ENCODE results near the gene PIM2.
A peak's percentile ranks its signal among the peaks of the same experiment; 100 is the strongest.
"Not testable (repeated sequence)": the region's sequence is repeated elsewhere in the genome, so short reads cannot be mapped to it uniquely, and the experiment has no call there.

PIM2 gene

DNA sequence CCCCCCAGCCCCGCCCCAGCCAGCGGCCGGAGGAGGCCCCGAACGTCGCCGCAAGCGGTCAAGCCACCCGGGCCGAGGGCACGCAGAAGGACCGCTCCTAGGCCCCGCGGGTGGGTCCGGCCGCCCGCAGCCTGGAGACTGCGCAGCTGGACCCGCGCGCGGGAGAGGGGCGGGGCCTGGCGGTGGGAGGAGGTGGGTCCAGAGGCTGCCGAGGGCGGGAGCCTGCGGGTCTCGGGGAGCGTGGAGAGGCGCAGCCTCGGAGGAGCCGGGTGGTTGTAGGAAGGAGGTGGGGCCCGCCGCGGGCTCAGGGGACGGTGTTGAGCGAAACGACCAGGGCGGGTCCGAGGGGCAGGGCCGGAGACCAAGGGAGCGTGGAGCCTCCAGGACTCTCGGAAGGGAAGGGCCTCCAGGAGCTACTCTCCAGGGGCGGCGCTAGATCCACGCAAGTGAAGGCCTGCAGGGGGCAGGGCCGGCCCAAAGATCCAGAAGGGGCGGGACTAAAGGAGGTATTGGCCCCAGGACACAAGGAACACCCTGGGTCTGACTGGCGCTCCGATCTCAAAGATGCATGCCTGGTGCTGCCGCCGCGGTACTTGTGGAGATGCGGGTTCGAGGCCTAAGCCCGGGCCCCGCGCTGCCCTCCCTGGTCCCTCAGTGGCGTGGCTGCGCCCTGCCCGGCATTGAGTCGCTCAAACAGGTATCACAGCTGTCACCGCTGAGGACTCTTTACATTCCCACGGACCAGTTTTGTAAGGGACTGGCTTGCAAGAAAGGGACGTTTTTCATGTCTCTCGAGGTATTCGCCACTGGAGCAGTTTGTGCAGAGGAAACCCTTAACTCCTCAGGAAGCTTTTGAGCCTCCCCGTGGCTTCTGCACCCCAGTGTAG lies 27.2 kb downstream of the PIM2 start:
- H3K27ac ChIP-seq, result peak overlapping the region in 17 of 21 experiments; percentile 18 to 86 (median 71)
- peak overlapping the region; percentile 46 to 64 (median 51) for H3K4me3 ChIP-seq

DNA sequence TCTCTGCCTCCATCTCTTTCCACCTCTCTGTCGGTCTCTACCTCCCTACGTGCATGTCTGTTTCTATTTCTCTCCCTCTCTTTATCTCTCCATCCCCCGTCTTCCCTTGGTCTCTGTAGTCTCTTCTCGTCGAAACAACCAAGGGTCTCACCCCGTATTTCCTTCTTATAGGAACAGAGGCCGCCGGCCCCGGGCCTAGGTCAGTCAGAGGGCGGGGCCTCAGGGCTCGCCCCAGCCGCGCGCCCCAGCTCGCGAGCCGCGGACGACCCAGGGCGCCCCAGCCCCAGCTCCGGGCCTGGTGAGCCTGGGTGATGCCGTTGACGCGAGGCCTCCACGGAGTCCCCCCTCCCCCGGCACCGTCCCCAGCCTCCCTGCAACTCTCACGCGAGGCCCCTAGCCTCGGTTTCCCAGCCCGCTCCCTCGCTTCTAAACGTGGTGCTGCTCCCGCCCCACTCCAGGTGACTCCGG lies 27.9 kb downstream of the PIM2 start:
- H3K27ac ChIP-seq, result peak overlapping the region in 17 of 21 experiments; percentile 18 to 86 (median 71)

DNA sequence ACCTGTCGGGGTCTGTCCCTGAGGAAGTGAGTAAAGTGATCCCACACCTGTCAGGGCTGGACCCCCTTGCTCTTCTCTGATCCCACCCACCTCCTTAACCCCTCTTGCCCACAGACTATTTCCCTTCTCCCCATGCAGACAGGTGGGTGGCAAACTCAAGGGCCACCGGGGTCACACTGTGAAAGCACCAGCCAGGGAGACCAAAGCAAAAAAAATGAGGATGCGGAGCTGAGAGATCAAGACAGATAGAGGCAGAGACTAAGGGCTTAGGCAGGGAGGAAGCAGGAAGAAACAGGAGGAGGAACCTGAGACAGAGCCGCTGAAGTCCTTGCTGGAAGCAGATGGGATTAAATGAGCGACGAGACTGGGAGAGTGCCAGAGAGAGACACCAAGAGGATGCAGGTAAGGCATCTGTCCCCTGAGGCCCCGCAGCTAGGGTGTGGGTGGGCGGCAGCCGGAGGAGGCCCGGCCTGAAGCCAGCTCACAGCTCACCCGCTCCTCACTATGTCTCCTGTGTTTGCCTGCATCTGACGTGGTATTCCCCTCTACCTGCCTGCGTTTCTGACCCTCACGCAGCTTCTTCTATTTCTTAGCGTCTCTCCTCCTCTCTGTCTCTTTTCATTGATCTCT lies 28.4 kb downstream of the PIM2 start:
- Histone ChIP-seq H3K27ac (peak overlapping the region in 7 of 21 experiments; percentile 6 to 86 (median 75)), H3K4me3 (peak overlapping the region in 6 of 7 experiments; percentile 46 to 64 (median 50))

More for the DNA sequence above, 27.9 kb downstream of the PIM2 start:
- H3K4me3 ChIP-seq, result peak overlapping the region; percentile 46 to 64 (median 51)

DNA sequence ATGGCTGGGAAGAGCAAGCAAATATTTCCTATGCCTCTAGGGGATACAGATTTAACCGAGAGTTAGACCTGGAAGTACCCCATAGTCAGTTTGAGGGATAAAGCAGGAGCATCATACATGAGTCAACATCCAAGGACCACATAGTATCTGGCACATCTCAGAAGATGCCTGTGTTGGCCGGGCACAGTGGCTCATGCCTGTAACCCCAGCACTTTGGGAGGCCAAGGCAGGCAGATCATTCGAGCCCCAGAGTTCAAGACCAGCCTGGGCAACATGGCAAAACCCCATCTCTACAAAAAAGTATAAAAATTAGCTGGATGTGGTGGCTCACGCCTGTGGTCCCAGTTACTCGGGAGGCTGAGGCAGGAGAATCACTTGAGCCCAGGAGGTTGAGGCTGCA lies 32.2 kb downstream of the PIM2 start:
- H3K27ac ChIP-seq, H3K4me3 ChIP-seq: not testable (repeated sequence)

DNA sequence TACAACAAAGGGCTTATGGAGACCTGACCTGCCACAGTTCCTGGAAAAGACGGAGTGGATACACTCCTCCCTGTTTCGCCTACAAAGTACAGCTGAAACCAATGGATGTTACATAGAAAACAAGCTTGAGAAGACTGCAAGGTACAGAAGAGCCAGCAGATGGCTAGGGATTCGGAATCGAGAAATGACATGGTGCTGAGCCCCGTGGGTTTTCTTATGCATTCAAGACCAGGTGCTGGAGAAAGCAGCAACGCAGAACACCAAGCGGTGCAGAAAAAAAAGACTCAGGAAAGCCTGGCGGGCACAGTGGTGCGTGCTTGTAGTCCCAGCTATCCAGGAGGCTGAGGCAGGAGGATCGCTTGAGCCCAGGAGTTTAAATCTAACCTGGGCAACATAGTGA lies 35.1 kb downstream of the PIM2 start:
- Histone ChIP-seq H3K27ac (no peak overlapping the region), H3K4me3 (no peak overlapping the region)

DNA sequence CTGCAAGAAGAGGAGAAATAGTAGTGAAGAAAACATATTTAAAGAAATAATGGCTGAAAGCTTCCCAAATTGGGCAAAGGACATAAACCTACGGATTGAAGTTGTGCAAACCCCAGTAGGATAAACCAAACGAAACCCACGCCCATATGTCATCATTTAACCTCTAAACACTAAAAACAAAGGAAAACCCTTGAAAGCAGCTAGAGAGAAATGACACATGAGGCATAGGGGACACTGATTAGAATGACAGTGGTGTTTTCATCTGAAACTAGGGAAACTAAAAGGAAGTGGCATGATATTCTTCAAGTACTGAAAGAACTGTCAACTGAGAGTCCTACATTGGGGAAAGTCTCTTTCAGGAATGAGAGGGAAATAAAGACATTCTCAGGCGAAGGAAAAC lies 41.9 kb downstream of the PIM2 start:
- H3K27ac ChIP-seq, H3K4me3 ChIP-seq: not testable (repeated sequence)

DNA sequence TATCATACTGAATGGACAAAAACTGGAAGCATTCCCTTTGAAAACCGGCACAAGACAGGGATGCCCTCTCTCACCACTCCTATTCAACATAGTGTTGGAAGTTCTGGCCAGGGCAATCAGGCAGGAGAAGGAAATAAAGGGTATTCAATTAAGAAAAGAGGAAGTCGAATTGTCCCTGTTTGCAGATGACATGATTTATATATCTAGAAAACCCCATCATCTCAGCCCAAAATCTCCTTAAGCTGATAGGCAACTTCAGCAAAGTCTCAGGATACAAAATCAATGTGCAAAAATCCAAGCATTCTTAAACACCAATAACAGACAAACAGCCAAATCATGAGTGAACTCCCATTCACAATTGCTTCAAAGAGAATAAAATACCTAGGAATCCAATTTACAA lies 46.8 kb downstream of the PIM2 start:
- H3K4me3 ChIP-seq, H3K27ac ChIP-seq: not testable (repeated sequence)

DNA sequence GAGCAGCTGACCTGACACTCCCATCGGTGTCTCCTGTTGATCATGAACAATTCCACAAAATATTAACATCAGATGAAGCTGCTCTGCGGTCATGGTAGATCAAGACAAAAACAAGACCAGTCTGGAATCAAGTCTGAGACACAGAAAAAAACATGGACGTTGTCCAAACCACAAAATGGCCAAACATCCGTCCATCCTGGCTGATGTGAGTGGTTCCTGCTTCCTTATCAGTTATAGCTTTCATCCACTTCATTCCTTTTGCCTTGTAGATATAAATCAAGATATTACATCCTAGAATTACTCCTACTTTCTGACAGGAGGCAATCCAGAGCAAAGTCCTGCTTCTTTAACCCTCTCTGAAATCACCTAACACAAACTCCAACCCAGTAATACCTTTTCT lies 54.6 kb downstream of the PIM2 start:
- Histone ChIP-seq H3K4me3 (no peak overlapping the region), H3K27ac (no peak overlapping the region)
